GM12892 (cell line): ENCODE data around the gene GLRA1.

Experiments used
- DNase-seq: peaks from one replicate; pipeline ENCODE4 v3.0.0; 2011; ENCODE audit not compliant: insufficient read length
- FAIRE-seq: peaks from 2 replicates; lab custom pipeline; 2011; peaks lifted over from hg19 to GRCh38; lab: Jason Lieb, UNC
- POLR2A ChIP-seq: IDR thresholded peaks from 2 replicates; pipeline ENCODE4 v1.6.1; 2011; ENCODE audit warnings: low read depth, low read length, control low read depth
- POLR2AphosphoS5 ChIP-seq: IDR thresholded peaks from 2 replicates; pipeline ENCODE4 v1.6.1; 2011; ENCODE audit warnings: low read depth, low read length, control low read depth
- TAF1 ChIP-seq: IDR thresholded peaks from 2 replicates; pipeline ENCODE4 v1.6.1; 2011; ENCODE audit warnings: low read depth, mild to moderate bottlenecking, control low read depth, low read length, borderline replicate concordance

Gene GLRA1

DNA sequence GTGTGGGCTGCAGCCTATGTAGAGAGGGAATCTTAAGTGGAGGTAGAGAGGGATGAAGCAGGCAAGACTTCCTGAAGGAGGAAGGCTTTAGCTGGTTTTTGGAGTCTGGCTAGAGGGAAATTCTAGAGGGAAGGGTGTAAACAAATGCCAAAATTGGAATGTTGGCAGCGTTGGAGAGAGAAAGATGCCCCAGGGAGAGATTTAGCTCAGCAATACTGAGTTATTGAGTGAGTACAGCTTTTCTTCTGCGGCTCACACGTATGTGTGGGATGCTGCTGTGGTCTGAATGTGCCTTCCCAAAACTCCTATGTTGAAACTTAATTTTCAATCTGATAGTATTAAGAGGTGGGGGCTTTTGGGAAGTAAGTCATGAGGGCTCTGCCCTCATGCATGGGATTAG lies 24.5 kb upstream of the GLRA1 start:
- TF ChIP-seq POLR2A (no peak), POLR2AphosphoS5 (no peak), TAF1 (no peak)
- no peak for DNase-seq
- no peak for FAIRE-seq

DNA sequence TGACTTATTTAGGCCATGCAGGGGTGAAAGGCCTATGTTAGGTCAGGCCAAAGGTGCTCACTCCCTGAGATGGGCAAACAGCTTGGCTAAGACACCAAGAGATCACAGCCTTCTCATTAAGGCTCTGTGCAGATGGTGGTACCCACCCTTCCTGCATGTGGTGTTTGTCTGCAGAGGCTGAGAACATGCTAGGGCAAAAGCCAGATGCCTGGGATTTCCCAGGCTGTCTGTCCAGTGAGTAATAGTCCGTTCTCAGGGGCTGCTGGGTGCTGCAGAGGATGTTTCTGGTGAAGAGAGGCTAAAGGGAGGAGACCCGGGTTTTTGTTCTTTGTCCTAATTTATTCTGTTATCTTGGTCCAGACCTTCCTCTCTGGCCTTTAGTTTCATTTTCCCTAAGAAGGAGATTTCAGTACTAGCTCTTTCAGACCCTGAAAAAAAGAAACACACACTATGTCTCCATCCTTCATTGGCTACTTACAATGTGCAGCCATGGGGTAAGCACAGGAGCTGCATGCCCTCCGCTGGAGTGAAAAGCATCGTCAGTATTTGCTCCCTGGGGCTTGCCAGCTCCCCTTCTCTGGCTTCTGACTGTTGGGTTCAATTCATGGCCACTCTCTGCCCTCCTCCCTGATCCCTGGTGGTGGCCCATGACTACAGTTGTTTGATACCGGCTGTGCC lies 23.4 kb upstream of the GLRA1 start:
- FAIRE-seq = no peak
- no peak for DNase-seq
- TF ChIP-seq TAF1 (no peak), POLR2AphosphoS5 (no peak), POLR2A (no peak)

DNA sequence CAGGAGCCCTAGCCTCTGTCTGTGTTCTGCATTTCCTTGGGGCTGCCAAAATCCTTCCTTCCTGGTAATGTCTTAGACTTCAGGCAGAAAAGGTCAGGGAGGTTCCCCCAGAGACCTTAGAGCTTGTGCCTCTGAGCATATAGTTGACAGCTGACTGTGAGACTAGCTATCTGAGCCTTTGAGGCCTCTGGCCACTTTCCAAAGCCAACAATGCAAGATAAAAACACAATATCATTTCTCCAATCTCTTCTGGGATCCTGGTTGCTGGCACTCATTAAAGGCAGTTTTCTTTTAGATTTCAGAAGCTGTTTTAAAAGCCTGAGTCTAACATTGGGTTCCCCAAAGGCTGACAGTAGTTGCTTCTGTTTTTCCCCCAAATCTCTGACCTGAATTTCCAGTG lies 13.2 kb upstream of the GLRA1 start:
- no peak for TF ChIP-seq TAF1
- no peak for TF ChIP-seq POLR2A
- no peak for TF ChIP-seq POLR2AphosphoS5
- no peak for DNase-seq
- no peak for FAIRE-seq

DNA sequence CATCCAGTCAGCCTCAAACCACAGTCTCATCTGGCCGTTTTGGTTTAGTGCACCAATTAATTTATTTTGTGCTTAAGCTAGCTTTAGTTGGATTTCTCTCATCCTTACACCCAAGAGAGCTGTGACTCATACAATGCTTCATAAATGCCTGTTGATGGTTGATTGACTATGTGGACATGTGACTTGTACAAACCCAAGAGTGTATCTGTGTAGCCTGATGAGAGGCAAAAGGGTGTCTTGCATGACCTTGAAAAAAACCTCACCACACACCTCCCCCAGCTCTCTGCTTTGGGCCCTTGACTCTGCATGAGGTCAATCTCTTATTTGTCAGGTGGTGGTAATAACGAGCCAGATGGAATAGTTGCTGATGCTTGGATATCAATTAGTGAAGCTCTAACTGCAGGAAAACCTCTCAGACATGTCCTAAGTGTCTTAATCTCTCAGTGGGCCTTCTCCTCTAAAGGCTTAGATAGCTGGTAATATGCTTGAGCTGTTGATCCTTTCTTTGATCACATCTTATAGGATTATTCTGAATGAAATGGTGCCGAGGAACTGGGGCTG lies 10.6 kb upstream of the GLRA1 start:
- FAIRE-seq = no peak
- DNase-seq = no peak
- TF ChIP-seq POLR2A (no peak), TAF1 (no peak), POLR2AphosphoS5 (no peak)

DNA sequence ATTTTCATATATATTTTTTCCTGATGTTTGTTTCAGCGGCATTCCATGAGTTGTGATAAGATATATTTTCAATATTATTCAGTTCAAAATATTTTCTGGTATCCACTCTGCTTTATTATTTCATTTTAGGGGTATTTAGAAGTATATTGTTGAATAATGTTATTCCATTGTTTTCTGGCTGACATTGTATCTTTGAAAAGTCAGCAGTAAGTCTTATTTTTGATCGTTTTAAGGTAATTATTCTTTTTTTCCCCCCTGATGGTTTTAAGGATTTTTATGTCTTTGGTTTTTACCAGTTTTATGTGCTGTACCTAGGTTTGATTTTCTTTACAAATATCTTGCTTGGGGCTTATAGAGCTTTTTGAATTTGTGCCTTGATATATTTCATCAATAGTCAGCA lies 6.6 kb upstream of the GLRA1 start:
- no peak for TF ChIP-seq POLR2AphosphoS5
- no peak for TF ChIP-seq POLR2A
- no peak for TF ChIP-seq TAF1
- no peak for FAIRE-seq
- DNase-seq = no peak

DNA sequence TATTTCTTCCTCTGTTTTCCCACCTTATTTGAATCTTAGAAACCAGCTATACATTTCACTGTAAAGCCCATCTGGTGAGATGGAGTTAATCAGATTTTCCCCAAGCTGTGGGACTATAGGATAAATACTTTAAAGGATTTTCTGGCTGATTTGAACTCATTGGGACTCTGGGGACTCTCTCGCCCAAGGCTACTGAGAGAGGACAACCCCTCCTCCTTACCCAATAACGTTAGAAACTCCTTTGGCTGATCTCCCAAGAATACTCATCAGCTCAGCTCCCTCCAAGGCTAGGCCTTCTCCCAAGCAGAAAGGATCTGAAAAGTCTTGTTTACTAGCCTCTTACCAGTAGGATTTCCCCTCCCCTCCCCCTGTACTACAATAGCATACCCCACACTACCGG lies 1.5 kb upstream of the GLRA1 start:
- TF ChIP-seq TAF1 = no peak
- no peak for TF ChIP-seq POLR2AphosphoS5
- no peak for TF ChIP-seq POLR2A
- DNase-seq = no peak
- FAIRE-seq = no peak

DNA sequence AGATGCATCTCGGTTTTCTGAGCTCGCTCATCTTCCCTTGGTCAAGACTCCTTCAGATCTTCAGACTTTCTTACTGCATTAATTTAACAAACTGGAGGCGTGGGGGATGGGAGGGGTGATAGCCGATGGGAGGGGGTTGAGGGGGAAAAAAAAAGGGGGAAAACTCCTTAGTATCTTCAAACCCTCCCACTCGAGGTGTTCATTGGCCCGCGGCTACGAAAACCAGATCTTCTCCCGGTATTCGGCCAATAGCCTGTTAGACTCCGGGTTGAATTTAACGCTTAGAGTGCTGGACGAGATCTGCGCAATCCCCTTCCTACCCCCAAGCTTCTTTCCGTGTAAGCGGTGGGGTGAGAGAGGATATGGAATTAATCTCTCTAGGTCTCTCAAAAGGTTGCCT lies 689 bp upstream of the GLRA1 start:
- TF ChIP-seq POLR2AphosphoS5 (no peak), TAF1 (no peak), POLR2A (no peak)
- no peak for FAIRE-seq
- no peak for DNase-seq

DNA sequence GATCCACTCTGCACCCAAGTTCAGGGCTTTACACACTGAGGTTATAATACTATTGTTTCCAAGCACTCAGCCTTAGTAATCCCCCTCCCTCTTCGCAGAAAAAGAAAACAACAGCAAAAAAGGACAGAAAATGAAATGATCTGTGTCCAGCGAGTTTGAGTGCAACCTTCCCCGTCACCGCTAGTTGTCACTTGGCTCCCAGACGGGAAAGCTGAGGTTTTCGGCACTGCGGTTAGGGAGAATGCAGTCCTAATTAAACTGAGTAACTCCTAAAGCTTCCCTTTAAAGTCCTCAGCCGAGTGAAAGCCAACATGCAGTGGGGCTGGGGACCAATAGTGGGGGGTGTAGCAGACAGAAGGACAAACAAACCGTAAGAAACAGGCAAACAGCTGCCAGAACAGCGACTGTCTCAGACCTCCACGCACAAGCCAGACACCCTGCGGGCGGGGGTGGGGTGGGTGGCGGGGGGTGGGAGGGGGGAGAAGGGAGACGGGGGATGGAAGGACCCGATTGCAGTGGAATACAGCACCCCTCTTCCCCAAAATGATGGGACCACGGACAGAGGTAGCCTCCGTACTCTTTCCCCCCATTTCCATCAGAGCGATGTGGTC lies 680 bp downstream of the GLRA1 start:
- TF ChIP-seq POLR2A (no peak), POLR2AphosphoS5 (no peak)
- FAIRE-seq (no peak), DNase-seq (no peak)

DNA sequence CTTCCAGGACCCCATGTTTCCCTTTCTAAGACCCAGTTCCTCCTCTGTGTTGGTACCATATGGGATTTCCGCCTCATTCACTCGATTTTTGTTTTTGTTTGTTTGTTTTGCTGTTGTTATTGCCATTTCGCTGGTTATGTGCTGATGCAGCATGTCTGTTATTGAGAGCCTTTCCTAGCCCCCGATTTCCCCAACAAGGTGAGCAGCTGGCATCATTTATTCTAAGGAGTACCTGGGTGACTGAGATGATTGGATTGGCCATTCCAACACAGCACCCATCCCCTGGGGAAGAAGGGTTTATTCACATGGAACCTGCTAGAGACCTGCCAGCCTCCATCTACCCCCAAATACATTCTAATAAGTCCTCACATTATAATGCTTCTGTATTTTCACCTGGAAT lies 2.7 kb downstream of the GLRA1 start:
- FAIRE-seq = no peak
- DNase-seq = no peak
- TF ChIP-seq POLR2A (no peak), TAF1 (no peak), POLR2AphosphoS5 (no peak)

DNA sequence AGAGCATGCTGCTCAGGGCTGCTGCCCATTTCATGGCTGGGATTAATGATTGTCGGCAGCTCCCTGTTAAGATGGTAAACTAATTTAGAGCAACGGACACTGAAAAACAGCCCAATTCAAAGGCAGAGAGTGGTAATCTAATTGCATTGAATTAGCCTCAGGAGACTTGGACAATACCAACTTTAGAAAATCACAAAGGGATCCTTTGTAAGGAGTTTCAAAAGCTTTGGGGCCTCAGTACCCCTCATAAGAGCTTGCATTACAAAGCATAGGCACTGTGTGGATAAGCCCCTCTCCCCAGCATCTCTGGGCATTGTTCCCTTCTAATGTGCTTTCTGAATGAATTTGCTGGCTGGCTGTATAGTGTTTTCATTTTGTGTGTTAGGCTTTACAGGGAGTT lies 6.7 kb downstream of the GLRA1 start:
- no peak for DNase-seq
- no peak for FAIRE-seq

DNA sequence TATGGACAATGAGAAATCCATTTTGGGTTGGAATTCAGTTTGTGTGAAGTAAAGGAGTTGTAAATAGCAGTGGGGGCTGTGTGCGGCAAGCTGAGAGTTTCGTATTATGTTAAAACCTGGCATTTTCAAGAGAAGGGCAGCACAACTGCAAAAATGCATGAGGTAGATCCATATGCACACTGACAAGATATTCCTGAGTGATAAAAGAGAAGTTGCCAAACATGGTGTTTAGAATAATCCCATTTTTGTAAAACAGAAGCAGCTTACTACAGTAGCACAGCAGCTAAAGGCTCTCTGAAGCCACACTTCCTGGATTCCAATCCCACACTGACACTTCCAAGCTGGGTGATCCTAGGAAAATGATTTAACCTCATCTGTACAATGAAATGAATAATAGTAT lies 11.2 kb downstream of the GLRA1 start:
- DNase-seq = no peak
- no peak for FAIRE-seq
- TF ChIP-seq TAF1 = no peak
- TF ChIP-seq POLR2AphosphoS5 = no peak
- TF ChIP-seq POLR2A = no peak

More for the DNA sequence above, 6.7 kb downstream of the GLRA1 start:
- TF ChIP-seq POLR2A (no peak), TAF1 (no peak), POLR2AphosphoS5 (no peak)

DNA sequence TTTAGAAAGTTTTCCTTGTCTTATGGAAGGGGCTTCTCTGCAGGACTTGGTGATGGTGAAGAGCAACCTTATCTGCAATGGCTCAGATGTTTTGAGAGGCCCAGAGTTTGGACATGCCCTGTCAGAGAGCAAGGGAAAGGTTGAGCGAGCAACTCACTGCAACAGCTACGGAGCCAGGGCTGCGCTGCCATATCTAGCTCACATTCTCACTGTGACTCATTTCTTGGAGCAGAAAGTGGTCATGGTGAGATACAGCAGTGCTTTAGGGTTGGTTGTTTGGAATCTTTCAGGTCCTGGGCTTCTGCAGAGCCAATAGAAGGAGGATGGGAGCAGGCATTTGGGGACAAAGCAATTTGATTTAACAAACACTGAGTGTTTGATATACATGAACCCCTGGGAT lies 12.3 kb downstream of the GLRA1 start:
- TF ChIP-seq TAF1 (no peak), POLR2AphosphoS5 (no peak)
- DNase-seq (no peak), FAIRE-seq (peak; percentile 58)
